ENCODE data around the gene USF1. TPM values are rescaled to one million over a fixed set of nuclear protein-coding genes. Genes with fewer than 3 reads are reported as not detected.
A peak's percentile ranks its signal among the peaks of the same experiment; 100 is the strongest.
"Not testable (repeated sequence)": the region's sequence is repeated elsewhere in the genome, so short reads cannot be mapped to it uniquely, and the experiment has no call there.

The USF1 gene
- total RNA-seq, 1 experiment from 2014 or later: 169 TPM

GRCh38 chr1:161022432-161022831 is 23.3 kb downstream of the USF1 start:
- H3K36me3 ChIP-seq (replicated peaks; ENCODE audit: control insufficient read depth, insufficient read depth, low read length); H3K27me3 ChIP-seq (ENCODE audit: control insufficient read depth, insufficient read depth, low read length); DNase-seq; H3K4me3 ChIP-seq (ENCODE audit: insufficient read depth, low read depth, low read length): not testable (repeated sequence)

GRCh38 chr1:161021970-161022353 is 23.8 kb downstream of the USF1 start:
- H3K36me3 ChIP-seq (replicated peaks; ENCODE audit: control insufficient read depth, insufficient read depth, low read length): peaks cover 3% of the 10 kb centered on the region
- no peak for DNase-seq
- peak overlapping the region; percentile 88 for H3K4me3 ChIP-seq (ENCODE audit: insufficient read depth, low read depth, low read length)
- H3K27me3 ChIP-seq (ENCODE audit: control insufficient read depth, insufficient read depth, low read length): no peaks in the 10 kb centered on the region; the same call in 1 of the 2 replicates

- no peaks in the 10 kb centered on the region; the same call in 1 of the 2 replicates for H3K27me3 ChIP-seq (ENCODE audit: control insufficient read depth, insufficient read depth, low read length)
- peaks cover 3% of the 10 kb centered on the region for H3K36me3 ChIP-seq (replicated peaks; ENCODE audit: control insufficient read depth, insufficient read depth, low read length)
- peak; percentile 99 for DNase-seq
- H3K4me3 ChIP-seq (ENCODE audit: insufficient read depth, low read depth, low read length): peak overlapping the region; percentile 88
These were observed 24.4 kb downstream of the USF1 start for GRCh38 chr1:161021165-161021969.

- Histone ChIP-seq H3K36me3 (replicated peaks; ENCODE audit: control insufficient read depth, insufficient read depth, low read length) (peaks cover 3% of the 10 kb centered on the region), H3K27me3 (ENCODE audit: control insufficient read depth, insufficient read depth, low read length) (no peaks in the 10 kb centered on the region; the same call in 1 of the 2 replicates), H3K4me3 (ENCODE audit: insufficient read depth, low read depth, low read length) (peak within 1 kb of the TSS; percentile 88)
- peak; percentile 84 for DNase-seq
These were observed 25.1 kb downstream of the USF1 start, which contains the start of gene F11R for GRCh38 chr1:161020509-161021164. TSS of gene F11R (minus strand) at chr1:161021152. CDS start at chr1:161021073, 79 bp downstream.

- Histone ChIP-seq H3K36me3 (replicated peaks; ENCODE audit: control insufficient read depth, insufficient read depth, low read length) (peaks cover 3% of the 10 kb centered on the region), H3K27me3 (ENCODE audit: control insufficient read depth, insufficient read depth, low read length) (no peaks in the 10 kb centered on the region; the same call in 1 of the 2 replicates), H3K4me3 (ENCODE audit: insufficient read depth, low read depth, low read length) (peak overlapping the region; percentile 88)
- peak; percentile 54 for DNase-seq
These were observed 25.9 kb downstream of the USF1 start for GRCh38 chr1:161019751-161020495.

GRCh38 chr1:161019111-161019660 is 26.6 kb downstream of the USF1 start:
- H3K27me3 ChIP-seq (ENCODE audit: control insufficient read depth, insufficient read depth, low read length); H3K36me3 ChIP-seq (replicated peaks; ENCODE audit: control insufficient read depth, insufficient read depth, low read length); DNase-seq: not testable (repeated sequence)
- H3K4me3 ChIP-seq (ENCODE audit: insufficient read depth, low read depth, low read length): peak overlapping the region; percentile 88

GRCh38 chr1:161018631-161018930 is 27.2 kb downstream of the USF1 start:
- Histone ChIP-seq H3K27me3 (ENCODE audit: control insufficient read depth, insufficient read depth, low read length) (no peaks in the 10 kb centered on the region; the same call in 1 of the 2 replicates), H3K4me3 (ENCODE audit: insufficient read depth, low read depth, low read length) (no peak overlapping the region), H3K36me3 (replicated peaks; ENCODE audit: control insufficient read depth, insufficient read depth, low read length) (peaks cover 3% of the 10 kb centered on the region)
- peak; percentile 37 for DNase-seq

- Histone ChIP-seq H3K27me3 (ENCODE audit: control insufficient read depth, insufficient read depth, low read length) (no peaks in the 10 kb centered on the region; the same call in 1 of the 2 replicates), H3K4me3 (ENCODE audit: insufficient read depth, low read depth, low read length) (no peak overlapping the region), H3K36me3 (replicated peaks; ENCODE audit: control insufficient read depth, insufficient read depth, low read length) (peaks cover 4% of the 10 kb centered on the region)
- DNase-seq: no peak
These were observed 27.8 kb downstream of the USF1 start for GRCh38 chr1:161017756-161018630.

GRCh38 chr1:161017181-161017580 is 28.6 kb downstream of the USF1 start:
- DNase-seq; H3K4me3 ChIP-seq (ENCODE audit: insufficient read depth, low read depth, low read length); H3K27me3 ChIP-seq (ENCODE audit: control insufficient read depth, insufficient read depth, low read length); H3K36me3 ChIP-seq (replicated peaks; ENCODE audit: control insufficient read depth, insufficient read depth, low read length): not testable (repeated sequence)

GRCh38 chr1:161016683-161017082 is 29.1 kb downstream of the USF1 start:
- H3K4me3 ChIP-seq (ENCODE audit: insufficient read depth, low read depth, low read length); H3K27me3 ChIP-seq (ENCODE audit: control insufficient read depth, insufficient read depth, low read length); DNase-seq; H3K36me3 ChIP-seq (replicated peaks; ENCODE audit: control insufficient read depth, insufficient read depth, low read length): not testable (repeated sequence)

GRCh38 chr1:161013488-161014230 is 32.1 kb downstream of the USF1 start:
- no peak overlapping the region for H3K4me3 ChIP-seq (ENCODE audit: insufficient read depth, low read depth, low read length)
- H3K36me3 ChIP-seq (replicated peaks; ENCODE audit: control insufficient read depth, insufficient read depth, low read length): peaks cover 6% of the 10 kb centered on the region
- peak; percentile 66 for DNase-seq
- no peaks in the 10 kb centered on the region for H3K27me3 ChIP-seq (ENCODE audit: control insufficient read depth, insufficient read depth, low read length)

GRCh38 chr1:161013131-161013487 is 32.7 kb downstream of the USF1 start:
- no peak overlapping the region for H3K4me3 ChIP-seq (ENCODE audit: insufficient read depth, low read depth, low read length)
- H3K27me3 ChIP-seq (ENCODE audit: control insufficient read depth, insufficient read depth, low read length): no peaks in the 10 kb centered on the region
- peaks cover 6% of the 10 kb centered on the region for H3K36me3 ChIP-seq (replicated peaks; ENCODE audit: control insufficient read depth, insufficient read depth, low read length)
- DNase-seq: no peak

GRCh38 chr1:161012420-161012819 is 33.4 kb downstream of the USF1 start:
- peaks cover 3% of the 10 kb centered on the region for H3K36me3 ChIP-seq (replicated peaks; ENCODE audit: control insufficient read depth, insufficient read depth, low read length)
- no peak overlapping the region for H3K4me3 ChIP-seq (ENCODE audit: insufficient read depth, low read depth, low read length)
- no peak for DNase-seq
- no peaks in the 10 kb centered on the region for H3K27me3 ChIP-seq (ENCODE audit: control insufficient read depth, insufficient read depth, low read length)

Data from H7 (cell line).